ENCODE results near the gene CTTNBP2NL. TPM values are rescaled to one million over a fixed set of nuclear protein-coding genes. Genes with fewer than 3 reads are reported as not detected.

Gene CTTNBP2NL
- total RNA-seq, 4 donors from 2014 or later, result 44.6 to 64.8 (median 52.4) TPM

GRCh38 chr1:112458756-112459155, 62.7 kb downstream of the CTTNBP2NL start:
- TF ChIP-seq POLR2AphosphoS5 (IDR thresholded peaks at IDR 0.05), result no peak
- no peak for TF ChIP-seq POLR2A (IDR thresholded peaks at IDR 0.05)
- TF ChIP-seq EP300 (IDR thresholded peaks at IDR 0.05; ENCODE audit: low read depth), result no peak
- TF ChIP-seq CTCF (IDR thresholded peaks at IDR 0.05), result no peak
- no peak overlapping the region for H3K27ac ChIP-seq
- peaks cover 0 to 33% (median 16%) of the 10 kb centered on the region in 4 donors for H3K36me3 ChIP-seq
- H3K4me3 ChIP-seq, result no peak overlapping the region
- intact Hi-C loops (cut with DNase I; ENCODE audit: low total_unique reads), result no loop called here
- DNase-seq, result no peak
- 72 to 84% methylated on average over 4 of the region's 4 CpGs for WGBS, 2 donors (ENCODE audit: low coverage in 1 of 2)
- no peaks in the 10 kb centered on the region for H3K9me3 ChIP-seq
- peaks cover 0 to 9% (median 5%) of the 10 kb centered on the region in 4 donors for H3K4me1 ChIP-seq
- no peaks in the 10 kb centered on the region for H3K27me3 ChIP-seq
- in situ Hi-C loops (cut with MboI; ENCODE audit: low pct_ligation_motif_present in 1 of 4, low pct_unique_long_range_greater_than_20kb in 1 of 4, low sequenced_read_pairs in 3 of 4), result no loop called here

GRCh38 chr1:112460615-112461014, 64.6 kb downstream of the CTTNBP2NL start:
- 56 to 81% methylated on average over 2 of the region's 2 CpGs for WGBS, 2 donors (ENCODE audit: low coverage in 1 of 2)
- no peak overlapping the region for H3K27ac ChIP-seq
- intact Hi-C loops (cut with DNase I; ENCODE audit: low total_unique reads), result no loop called here

GRCh38 chr1:112461200-112461871, 65.3 kb downstream of the CTTNBP2NL start:
- in situ Hi-C loops (cut with MboI; ENCODE audit: low pct_ligation_motif_present in 1 of 4, low pct_unique_long_range_greater_than_20kb in 1 of 4, low sequenced_read_pairs in 3 of 4), result loop anchor here in 3 of 4 donors (5.0 to 10.0 kb wide), 3 partner anchors 59 to 77 kb away; partner anchors contain the start of gene CTTNBP2NL (in 1 of the 3)
- WGBS, 2 donors (ENCODE audit: low coverage in 1 of 2), result 40 to 71% methylated on average over 1 to 3 of the region's 3 CpGs

More at GRCh38 chr1:112460615-112461014, 64.6 kb downstream of the CTTNBP2NL start:
- H3K4me1 ChIP-seq, result peaks cover 0 to 22% (median 8%) of the 10 kb centered on the region in 4 donors
- no peaks in the 10 kb centered on the region for H3K9me3 ChIP-seq
- no peak for DNase-seq
- in situ Hi-C loops (cut with MboI; ENCODE audit: low pct_ligation_motif_present in 1 of 4, low pct_unique_long_range_greater_than_20kb in 1 of 4, low sequenced_read_pairs in 3 of 4), result loop anchor here in 3 of 4 donors (5.0 to 10.0 kb wide), 3 partner anchors 58 to 76 kb away; partner anchors contain the start of gene CTTNBP2NL (in 1 of the 3)
- peaks cover 0 to 21% (median 7%) of the 10 kb centered on the region in 4 donors for H3K36me3 ChIP-seq
- H3K27me3 ChIP-seq, result no peaks in the 10 kb centered on the region
- no peak overlapping the region for H3K4me3 ChIP-seq
- no peak for TF ChIP-seq EP300 (IDR thresholded peaks at IDR 0.05; ENCODE audit: low read depth)
- no peak for TF ChIP-seq CTCF (IDR thresholded peaks at IDR 0.05)
- no peak for TF ChIP-seq POLR2A (IDR thresholded peaks at IDR 0.05)
- TF ChIP-seq POLR2AphosphoS5 (IDR thresholded peaks at IDR 0.05), result no peak

More at GRCh38 chr1:112461200-112461871, 65.3 kb downstream of the CTTNBP2NL start:
- peak overlapping the region in 3 of 4 donors; percentile 33 to 55 (median 34) for H3K27ac ChIP-seq
- no peak for DNase-seq
- H3K27me3 ChIP-seq, result no peaks in the 10 kb centered on the region
- H3K36me3 ChIP-seq, result peaks cover 0 to 15% (median 3%) of the 10 kb centered on the region in 4 donors
- intact Hi-C loops (cut with DNase I; ENCODE audit: low total_unique reads), result no loop called here
- TF ChIP-seq EP300 (IDR thresholded peaks at IDR 0.05; ENCODE audit: low read depth) (no peak), CTCF (IDR thresholded peaks at IDR 0.05) (no peak), POLR2A (IDR thresholded peaks at IDR 0.05) (no peak), POLR2AphosphoS5 (IDR thresholded peaks at IDR 0.05) (no peak)
- no peak overlapping the region for H3K4me3 ChIP-seq
- H3K9me3 ChIP-seq, result no peaks in the 10 kb centered on the region
- H3K4me1 ChIP-seq, result peaks cover 1 to 27% (median 11%) of the 10 kb centered on the region in 4 donors
